HG02623 (cell line): ENCODE results near the gene TMEM234.

Experiments
- ATAC-seq: cut with Tn5 transposase; IDR thresholded peaks from one replicate; pipeline ENCODE4 v1.9.1; 2021; ENCODE audit warnings: moderate library complexity; ENCODE audit not compliant: unreplicated experiment

The TMEM234 gene

GRCh38 chr1:32201011-32201855 lies 20.9 kb downstream of the TMEM234 start:
- ATAC-seq: no peak

- no peak for ATAC-seq
Observed at GRCh38 chr1:32200226-32201010, 21.7 kb downstream of the TMEM234 start, which contains the start of gene CCDC28B. CCDC28B (plus strand) TSS chr1:32200595; CDS start chr1:32201936, 1,341 bp downstream.

GRCh38 chr1:32199717-32200072 lies 22.5 kb downstream of the TMEM234 start:
- ATAC-seq: no peak

- ATAC-seq: no peak
Observed at GRCh38 chr1:32199043-32199716, 23.0 kb downstream of the TMEM234 start.

- ATAC-seq: no peak
Observed at GRCh38 chr1:32198237-32199042, 23.7 kb downstream of the TMEM234 start.

GRCh38 chr1:32197837-32198236 lies 24.3 kb downstream of the TMEM234 start:
- ATAC-seq: no peak

GRCh38 chr1:32197074-32197473 lies 25.1 kb downstream of the TMEM234 start:
- no peak for ATAC-seq

- no peak for ATAC-seq
Observed at GRCh38 chr1:32195972-32196823, 26.0 kb downstream of the TMEM234 start.

- no peak for ATAC-seq
Observed at GRCh38 chr1:32195531-32195930, 26.6 kb downstream of the TMEM234 start.

GRCh38 chr1:32194984-32195383 lies 27.2 kb downstream of the TMEM234 start:
- ATAC-seq: no peak

- ATAC-seq: no peak
Observed at GRCh38 chr1:32192220-32192948, 29.8 kb downstream of the TMEM234 start.

- no peak for ATAC-seq
Observed at GRCh38 chr1:32187850-32188249, 34.3 kb downstream of the TMEM234 start.

- no peak for ATAC-seq
Observed at GRCh38 chr1:32186491-32186890, 35.7 kb downstream of the TMEM234 start.

GRCh38 chr1:32186077-32186476 lies 36.1 kb downstream of the TMEM234 start:
- ATAC-seq: no peak

- no peak for ATAC-seq
Observed at GRCh38 chr1:32184650-32185049, 37.5 kb downstream of the TMEM234 start.

GRCh38 chr1:32182060-32182459 lies 40.1 kb downstream of the TMEM234 start:
- no peak for ATAC-seq

- no peak for ATAC-seq
Observed at GRCh38 chr1:32181563-32181962, 40.6 kb downstream of the TMEM234 start.

- no peak for ATAC-seq
Observed at GRCh38 chr1:32181065-32181464, 41.1 kb downstream of the TMEM234 start.
